Thymus (tissue), 11 donors: ENCODE measurements around the gene PCBP3. TPM values are rescaled to one million over a fixed set of nuclear protein-coding genes. Genes with fewer than 3 reads are reported as not detected.

Source experiments
- DNase-seq, 9 donors: peaks; one replicate each; pipeline ENCODE4 v3.0.0-alpha.2; 2013; ENCODE audit warnings: low spot score in 9 of 9, low read depth in 6 of 9, missing footprints in 1 of 9
- H3K27ac ChIP-seq, 2 donors: one replicate each; pipeline ENCODE4 v1.5.1; 2013; ENCODE audit warnings: control low read depth in 1 of 2, low read depth in 1 of 2, low read length in 1 of 2, mild to moderate bottlenecking in 1 of 2, moderate library complexity in 1 of 2
- H3K27me3 ChIP-seq, 2 donors: one replicate each; pipeline ENCODE4 v1.5.1; 2013; ENCODE audit warnings: low read length in 1 of 2; ENCODE audit not compliant: control insufficient read depth in 2 of 2, insufficient read depth in 1 of 2
- H3K36me3 ChIP-seq, 2 donors: one replicate each; pipeline ENCODE4 v1.5.1; 2013; ENCODE audit warnings: low read length in 1 of 2, mild to moderate bottlenecking in 1 of 2, moderate library complexity in 1 of 2; ENCODE audit not compliant: control insufficient read depth in 2 of 2, insufficient read depth in 2 of 2
- H3K4me1 ChIP-seq, 2 donors: one replicate each; pipeline ENCODE4 v1.5.1; 2013; ENCODE audit warnings: low read length in 2 of 2; ENCODE audit not compliant: control insufficient read depth in 2 of 2, insufficient read depth in 2 of 2
- H3K4me3 ChIP-seq, 2 donors: one replicate each; pipeline ENCODE4 v1.5.1; 2013; ENCODE audit warnings: low read length in 2 of 2, control low read depth in 1 of 2, mild to moderate bottlenecking in 1 of 2
- H3K9me3 ChIP-seq, 2 donors: one replicate each; pipeline ENCODE4 v1.5.1; 2013; ENCODE audit warnings: low read length in 1 of 2, mild to moderate bottlenecking in 1 of 2; ENCODE audit not compliant: control insufficient read depth in 2 of 2, insufficient read depth in 1 of 2
- WGBS: extraction: QIAGEN DNeasy Blood & Tissue Kit; methylation state at CpG from one replicate; pipeline ENCODE4 v1.1.7; 2013; 5-methylcytosine and 5-hydroxymethylcytosine counted together
- polyA plus RNA-seq: library from polyadenylated mRNA; stranded (reverse); fragments of 200-250 nt; gene quantifications from one replicate; pipeline ENCODE4 v1.2.3, GENCODE V29; 2013
- total RNA-seq: library from RNA; stranded (reverse); fragments of 120-200 nt; gene quantifications from one replicate; pipeline ENCODE4 v1.2.4, GENCODE V29; 2013
- donor health status: healthy.

Gene PCBP3
- total and polyA plus RNA-seq, 2 donors = 12.8 to 44.9 TPM

GRCh38 chr21:45816794-45817193 is 173.3 kb downstream of the PCBP3 start:
- no peak for DNase-seq
- Histone ChIP-seq H3K4me3 (no peak overlapping the region), H3K4me1 (peaks cover 4 to 35% of the 10 kb centered on the region in 2 donors), H3K9me3 (no peaks in the 10 kb centered on the region), H3K27ac (no peak overlapping the region), H3K27me3 (no peaks in the 10 kb centered on the region), H3K36me3 (peaks cover 0 to 6% of the 10 kb centered on the region in 2 donors)
- WGBS = 96% methylated on average over 14 of the region's 14 CpGs

- no peak for DNase-seq
Observed at GRCh38 chr21:45817345-45817744, 173.8 kb downstream of the PCBP3 start.

GRCh38 chr21:45818276-45818903 is 174.9 kb downstream of the PCBP3 start:
- Histone ChIP-seq H3K27ac (no peak overlapping the region), H3K36me3 (peaks cover 0 to 8% of the 10 kb centered on the region in 2 donors), H3K9me3 (no peaks in the 10 kb centered on the region), H3K27me3 (no peaks in the 10 kb centered on the region), H3K4me3 (no peak overlapping the region), H3K4me1 (peaks cover 4 to 35% of the 10 kb centered on the region in 2 donors)
- 95% methylated on average over 11 of the region's 11 CpGs for WGBS
- DNase-seq = no peak

More at GRCh38 chr21:45817345-45817744, 173.8 kb downstream of the PCBP3 start:
- H3K9me3 ChIP-seq = no peaks in the 10 kb centered on the region
- H3K27me3 ChIP-seq = no peaks in the 10 kb centered on the region
- 92% methylated on average over 13 of the region's 13 CpGs for WGBS
- H3K36me3 ChIP-seq = peaks cover 0 to 6% of the 10 kb centered on the region in 2 donors
- H3K4me3 ChIP-seq = no peak overlapping the region
- peaks cover 4 to 35% of the 10 kb centered on the region in 2 donors for H3K4me1 ChIP-seq
- H3K27ac ChIP-seq = no peak overlapping the region

- H3K4me3 ChIP-seq = no peak overlapping the region
- H3K36me3 ChIP-seq = peaks cover 0 to 8% of the 10 kb centered on the region in 2 donors
- H3K27me3 ChIP-seq = no peaks in the 10 kb centered on the region
- 66% methylated on average over 8 of the region's 8 CpGs for WGBS
- no peaks in the 10 kb centered on the region for H3K9me3 ChIP-seq
- DNase-seq = peak in 1 of 9 donors; percentile 36
- H3K4me1 ChIP-seq = peaks cover 4 to 35% of the 10 kb centered on the region in 2 donors
- H3K27ac ChIP-seq = no peak overlapping the region
Observed at GRCh38 chr21:45818904-45819285, 175.4 kb downstream of the PCBP3 start.

DNA sequence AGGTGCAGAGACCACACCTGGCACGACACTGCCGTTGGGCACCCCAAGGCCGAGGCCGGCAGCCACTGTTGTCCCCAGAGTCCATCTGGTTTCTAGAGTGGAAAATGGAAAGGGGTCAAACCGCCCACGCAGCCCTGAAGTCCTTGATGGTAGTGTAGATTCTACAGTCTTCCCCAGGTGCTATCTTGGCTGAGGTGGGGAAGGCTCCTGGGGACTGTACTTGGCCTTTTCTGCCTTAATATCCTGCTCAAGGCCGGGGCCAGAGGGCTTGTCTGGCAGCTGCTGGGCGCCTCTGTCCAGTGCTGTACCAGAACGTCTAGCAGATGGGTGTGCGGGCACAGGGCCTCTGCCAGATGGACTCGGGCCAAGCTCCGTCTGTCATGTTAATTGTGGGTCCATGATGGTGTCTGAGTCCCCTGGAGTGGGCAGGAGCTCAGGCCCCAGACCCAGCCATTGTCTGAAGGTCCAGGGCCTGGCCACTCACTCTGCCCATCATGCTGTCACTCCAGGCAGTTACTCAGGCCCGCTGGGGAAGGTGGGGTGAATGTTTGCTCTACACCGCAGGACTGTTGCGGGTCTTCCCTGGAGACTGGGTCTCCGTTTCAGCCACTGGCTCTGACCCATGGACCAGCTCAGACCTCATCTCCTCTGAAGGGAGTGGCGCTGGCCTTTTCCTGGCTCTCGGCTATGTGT is 176.1 kb downstream of the PCBP3 start:
- H3K27me3 ChIP-seq = no peaks in the 10 kb centered on the region
- H3K9me3 ChIP-seq = no peaks in the 10 kb centered on the region
- H3K36me3 ChIP-seq = peaks cover under 1 to 9% of the 10 kb centered on the region in 2 donors
- H3K27ac ChIP-seq = no peak overlapping the region
- H3K4me1 ChIP-seq = peaks cover 4 to 40% of the 10 kb centered on the region in 2 donors
- H3K4me3 ChIP-seq = no peak overlapping the region
- no peak for DNase-seq
- WGBS = 97% methylated on average over 18 of the region's 18 CpGs

- no peak overlapping the region for H3K4me3 ChIP-seq
- DNase-seq = peak; percentile 61 to 93 (median 83)
- WGBS = 57% methylated on average over 31 of the region's 31 CpGs
- H3K9me3 ChIP-seq = no peaks in the 10 kb centered on the region
- peaks cover 2 to 11% of the 10 kb centered on the region in 2 donors for H3K36me3 ChIP-seq
- no peak overlapping the region for H3K27ac ChIP-seq
- peaks cover 4 to 41% of the 10 kb centered on the region in 2 donors for H3K4me1 ChIP-seq
- no peaks in the 10 kb centered on the region for H3K27me3 ChIP-seq
Observed at GRCh38 chr21:45820171-45821091, 176.9 kb downstream of the PCBP3 start.

DNA sequence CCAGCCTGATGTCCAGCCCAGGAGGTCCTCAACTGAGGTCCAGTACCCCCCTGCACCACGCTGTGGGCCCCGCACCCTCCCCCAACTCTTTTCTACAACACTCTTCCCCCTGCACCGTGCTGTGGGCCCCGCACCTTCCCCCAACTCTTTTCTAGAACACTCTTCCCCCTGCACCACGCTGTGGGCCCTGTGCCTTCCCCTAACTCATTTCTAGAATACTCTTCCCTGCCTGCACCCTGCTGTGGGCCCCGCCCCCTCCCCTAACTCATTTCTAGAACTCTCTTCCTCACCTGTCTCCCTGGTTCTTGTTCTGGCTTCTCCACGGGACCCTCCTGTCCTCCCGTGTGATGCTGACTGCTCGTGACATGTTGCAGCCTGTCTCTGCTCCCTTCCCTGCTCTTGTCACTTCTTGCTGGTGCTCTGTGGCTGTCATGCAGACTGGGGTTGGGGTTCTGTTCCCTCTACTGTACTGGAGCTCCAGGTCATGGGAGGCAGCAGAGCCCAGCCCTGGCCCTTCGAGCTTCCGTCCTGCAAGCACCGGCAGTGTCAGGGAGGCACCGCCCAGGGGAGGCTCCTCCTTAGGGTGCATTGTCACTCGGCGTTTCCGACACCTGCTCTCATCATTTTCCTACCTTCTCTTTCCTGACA is 177.9 kb downstream of the PCBP3 start:
- no peak for DNase-seq
- Histone ChIP-seq H3K4me1 (peaks cover 4 to 41% of the 10 kb centered on the region in 2 donors), H3K27ac (no peak overlapping the region), H3K27me3 (no peaks in the 10 kb centered on the region), H3K4me3 (no peak overlapping the region), H3K9me3 (no peaks in the 10 kb centered on the region), H3K36me3 (peaks cover 2 to 11% of the 10 kb centered on the region in 2 donors)
- WGBS = 85% methylated on average over 16 of the region's 16 CpGs

DNA sequence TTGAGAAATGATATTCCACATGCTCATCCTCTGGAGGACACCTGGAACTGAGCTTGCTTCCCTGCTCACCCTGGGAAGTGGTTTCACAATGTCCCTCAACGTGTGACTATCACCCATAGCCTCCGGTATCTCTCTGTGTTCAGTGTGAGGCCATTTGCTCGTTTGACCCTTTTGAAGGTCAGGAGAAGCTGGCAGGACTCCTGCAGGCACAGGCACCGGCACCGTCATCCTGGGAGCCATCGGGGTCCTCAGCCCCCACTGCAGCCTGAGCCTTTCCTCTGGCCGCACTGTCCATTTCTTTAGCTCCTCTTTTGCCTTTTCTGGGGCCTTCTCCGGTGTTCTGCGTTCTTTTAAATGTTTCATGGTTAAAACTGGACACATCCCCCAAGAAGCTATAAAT is 178.5 kb downstream of the PCBP3 start:
- H3K27ac ChIP-seq = no peak overlapping the region
- H3K36me3 ChIP-seq = peaks cover 2 to 15% of the 10 kb centered on the region in 2 donors
- H3K9me3 ChIP-seq = no peaks in the 10 kb centered on the region
- H3K4me3 ChIP-seq = no peak overlapping the region
- 84% methylated on average over 9 of the region's 9 CpGs for WGBS
- H3K27me3 ChIP-seq = no peaks in the 10 kb centered on the region
- DNase-seq = no peak
- peaks cover 4 to 40% of the 10 kb centered on the region in 2 donors for H3K4me1 ChIP-seq
